ENCODE results near the gene DOK5. TPM values are rescaled to one million over a fixed set of nuclear protein-coding genes. Genes with fewer than 3 reads are reported as not detected.

DOK5 gene
- total and polyA plus RNA-seq, 2 donors from 2014 or later: 4.8 to 5.4 TPM

GRCh38 chr20:54431156-54431944, 44.0 kb upstream of the DOK5 start:
- no peaks in the 10 kb centered on the region for H3K4me1 ChIP-seq (ENCODE audit: control insufficient read depth in 2 of 3, insufficient read depth in 2 of 3, low read depth in 1 of 3, low read length in 3 of 3)
- no peaks in the 10 kb centered on the region for H3K27me3 ChIP-seq (ENCODE audit: control insufficient read depth, insufficient read depth, low read length)
- H3K27ac ChIP-seq (ENCODE audit: low read depth in 2 of 2, low read length in 2 of 2): no peak overlapping the region
- intact Hi-C loops (cut with DNase I): no loop called here
- FAIRE-seq (no peak), DNase-seq (no peak)
- H3K9me3 ChIP-seq (ENCODE audit: control insufficient read depth in 2 of 3, insufficient read depth in 1 of 3, low read length in 3 of 3): no peaks in the 10 kb centered on the region
- no peak for TF ChIP-seq CTCF (IDR thresholded peaks at IDR 0.05; ENCODE audit: borderline replicate concordance, extremely low read depth, insufficient read depth)
- no peak overlapping the region for H3K4me3 ChIP-seq (ENCODE audit: low read length in 3 of 3)
- no peaks in the 10 kb centered on the region for H3K36me3 ChIP-seq (ENCODE audit: control insufficient read depth in 2 of 3, insufficient read depth in 3 of 3, low read length in 3 of 3)
- no peak overlapping the region for H3K9ac ChIP-seq (ENCODE audit: low read length in 3 of 3)

- FAIRE-seq (no peak), DNase-seq (no peak)
- Histone ChIP-seq H3K27ac (ENCODE audit: low read depth in 2 of 2, low read length in 2 of 2) (no peak overlapping the region), H3K4me3 (ENCODE audit: low read length in 3 of 3) (no peak overlapping the region), H3K9me3 (ENCODE audit: control insufficient read depth in 2 of 3, insufficient read depth in 1 of 3, low read length in 3 of 3) (no peaks in the 10 kb centered on the region), H3K36me3 (ENCODE audit: control insufficient read depth in 2 of 3, insufficient read depth in 3 of 3, low read length in 3 of 3) (no peaks in the 10 kb centered on the region), H3K9ac (ENCODE audit: low read length in 3 of 3) (no peak overlapping the region), H3K4me1 (ENCODE audit: control insufficient read depth in 2 of 3, insufficient read depth in 2 of 3, low read depth in 1 of 3, low read length in 3 of 3) (no peaks in the 10 kb centered on the region), H3K27me3 (ENCODE audit: control insufficient read depth, insufficient read depth, low read length) (no peaks in the 10 kb centered on the region)
- intact Hi-C loops (cut with DNase I): no loop called here
- no peak for TF ChIP-seq CTCF (IDR thresholded peaks at IDR 0.05; ENCODE audit: borderline replicate concordance, extremely low read depth, insufficient read depth)
These were observed 42.4 kb upstream of the DOK5 start for GRCh38 chr20:54432966-54433365.

GRCh38 chr20:54433636-54434035, 41.8 kb upstream of the DOK5 start:
- Histone ChIP-seq H3K4me1 (ENCODE audit: control insufficient read depth in 2 of 3, insufficient read depth in 2 of 3, low read depth in 1 of 3, low read length in 3 of 3) (no peaks in the 10 kb centered on the region), H3K4me3 (ENCODE audit: low read length in 3 of 3) (no peak overlapping the region), H3K36me3 (ENCODE audit: control insufficient read depth in 2 of 3, insufficient read depth in 3 of 3, low read length in 3 of 3) (no peaks in the 10 kb centered on the region), H3K27me3 (ENCODE audit: control insufficient read depth, insufficient read depth, low read length) (no peaks in the 10 kb centered on the region), H3K9ac (ENCODE audit: low read length in 3 of 3) (no peak overlapping the region), H3K27ac (ENCODE audit: low read depth in 2 of 2, low read length in 2 of 2) (no peak overlapping the region), H3K9me3 (ENCODE audit: control insufficient read depth in 2 of 3, insufficient read depth in 1 of 3, low read length in 3 of 3) (no peaks in the 10 kb centered on the region)
- intact Hi-C loops (cut with DNase I): no loop called here
- no peak for DNase-seq
- no peak for TF ChIP-seq CTCF (IDR thresholded peaks at IDR 0.05; ENCODE audit: borderline replicate concordance, extremely low read depth, insufficient read depth)
- no peak for FAIRE-seq

All from kidney (tissue), 14 donors.